Retina (tissue), 1 donor: Measurements from ENCODE around the gene TMEM72.
A peak's percentile ranks its signal among the peaks of the same experiment; 100 is the strongest.

ENCODE experiments used
- DNase-seq: peaks from one replicate; pipeline ENCODE4 v3.0.0-alpha.2; 2016

The TMEM72 gene

GRCh38 chr10:44890696-44891563 lies 20.2 kb upstream of the TMEM72 start:
- DNase-seq = no peak

- DNase-seq = no peak
Observed at GRCh38 chr10:44891721-44892120, 19.4 kb upstream of the TMEM72 start.

DNA sequence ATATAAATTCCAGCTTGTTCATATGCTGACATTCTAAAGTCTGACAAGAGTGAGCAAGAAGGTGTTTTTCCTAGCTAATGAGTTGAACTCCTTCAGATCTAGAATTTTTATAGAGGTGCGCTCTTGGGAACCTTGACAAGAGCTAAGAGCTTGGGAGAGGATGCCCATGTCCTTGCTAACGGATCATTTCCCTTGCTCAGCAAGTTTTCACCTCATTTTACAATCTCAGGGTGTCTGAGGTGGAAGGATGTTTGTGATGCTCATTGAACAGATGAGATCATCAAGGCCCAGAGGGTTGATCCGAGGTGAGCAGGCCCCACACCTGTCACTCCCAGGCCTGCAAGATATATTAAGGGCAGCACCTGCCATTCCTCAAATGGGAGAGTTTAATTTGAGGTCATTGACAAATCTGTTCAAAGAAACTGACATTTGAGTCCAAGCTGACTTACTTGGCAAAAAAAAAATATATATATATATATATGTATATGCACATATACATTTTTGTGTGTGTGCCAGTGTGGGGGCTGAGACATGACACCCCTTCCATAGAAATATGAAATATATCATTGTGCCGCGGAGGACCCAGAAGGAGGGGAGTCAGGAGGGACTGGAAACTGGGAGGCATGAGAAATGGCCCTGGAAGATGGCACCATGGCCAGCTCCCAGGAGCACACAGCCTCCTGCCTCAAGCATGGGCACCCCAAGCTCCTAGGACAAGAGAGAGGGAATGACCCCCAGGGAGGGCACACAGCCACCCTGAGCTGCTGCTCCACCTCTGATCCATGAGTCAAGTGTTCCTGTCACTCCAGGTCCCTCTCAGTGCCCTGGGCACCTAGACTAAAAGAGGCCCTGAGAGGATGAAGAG lies 17.3 kb upstream of the TMEM72 start:
- no peak for DNase-seq

DNA sequence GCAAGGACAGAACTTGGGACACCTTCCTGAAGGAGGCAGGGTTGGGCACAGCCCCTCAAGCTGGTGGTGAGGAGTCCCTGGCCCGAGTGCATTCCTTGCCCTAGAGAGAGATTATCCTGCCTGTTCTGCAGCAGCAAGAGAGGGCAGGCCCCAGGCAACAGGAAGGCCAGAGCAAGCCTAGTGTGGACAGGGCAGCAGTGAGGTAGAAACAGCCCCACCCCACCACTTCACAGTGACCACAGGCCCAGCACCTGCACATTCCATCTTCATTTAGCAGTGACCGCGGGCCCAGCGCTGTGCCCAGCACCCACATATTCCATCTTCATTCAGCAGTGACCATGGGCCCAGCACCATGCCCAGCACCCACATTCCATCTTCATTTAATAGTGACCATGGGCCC lies 16.4 kb upstream of the TMEM72 start:
- no peak for DNase-seq

DNA sequence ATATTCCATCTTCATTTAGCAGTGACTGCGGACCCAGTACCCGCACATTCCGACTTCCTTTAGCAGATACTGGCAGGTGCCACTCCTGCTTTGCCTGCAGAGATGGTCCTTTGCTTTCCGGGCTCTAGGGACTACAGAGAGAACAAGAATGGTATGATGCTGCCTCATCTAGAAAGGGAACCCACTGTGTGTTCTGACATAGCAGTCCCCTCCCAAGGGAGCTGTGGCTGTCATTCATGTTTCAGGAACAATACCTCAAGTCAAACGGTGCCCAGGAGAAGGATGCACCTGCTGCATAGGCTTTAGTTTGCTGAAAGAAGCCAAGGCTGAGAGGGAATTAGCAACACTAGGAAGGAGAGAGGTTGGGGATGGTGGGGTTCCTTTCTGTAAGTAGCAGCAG lies 15.9 kb upstream of the TMEM72 start:
- no peak for DNase-seq

GRCh38 chr10:44897049-44897448 lies 14.1 kb upstream of the TMEM72 start:
- DNase-seq = no peak

DNA sequence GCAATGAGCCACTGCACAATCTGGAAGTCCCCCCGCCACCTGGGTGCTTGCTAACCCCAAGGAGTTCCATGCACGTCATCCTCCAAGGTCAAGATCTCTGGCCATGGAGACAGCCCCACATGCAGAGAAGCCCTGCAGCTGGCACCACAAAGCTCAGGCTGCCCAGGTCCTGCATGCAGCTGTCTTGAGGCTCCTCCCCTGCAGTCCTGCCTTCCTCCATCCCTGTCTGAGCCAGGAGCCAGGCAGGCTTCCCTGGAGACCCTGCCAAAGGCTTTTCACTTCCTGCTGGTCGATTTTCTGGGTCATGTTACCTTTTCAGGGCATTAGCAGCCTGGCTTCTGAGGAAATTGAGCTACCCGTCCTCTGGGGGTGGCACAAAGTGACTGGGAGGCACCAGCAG lies 12.5 kb upstream of the TMEM72 start:
- peak; percentile 47 for DNase-seq

DNA sequence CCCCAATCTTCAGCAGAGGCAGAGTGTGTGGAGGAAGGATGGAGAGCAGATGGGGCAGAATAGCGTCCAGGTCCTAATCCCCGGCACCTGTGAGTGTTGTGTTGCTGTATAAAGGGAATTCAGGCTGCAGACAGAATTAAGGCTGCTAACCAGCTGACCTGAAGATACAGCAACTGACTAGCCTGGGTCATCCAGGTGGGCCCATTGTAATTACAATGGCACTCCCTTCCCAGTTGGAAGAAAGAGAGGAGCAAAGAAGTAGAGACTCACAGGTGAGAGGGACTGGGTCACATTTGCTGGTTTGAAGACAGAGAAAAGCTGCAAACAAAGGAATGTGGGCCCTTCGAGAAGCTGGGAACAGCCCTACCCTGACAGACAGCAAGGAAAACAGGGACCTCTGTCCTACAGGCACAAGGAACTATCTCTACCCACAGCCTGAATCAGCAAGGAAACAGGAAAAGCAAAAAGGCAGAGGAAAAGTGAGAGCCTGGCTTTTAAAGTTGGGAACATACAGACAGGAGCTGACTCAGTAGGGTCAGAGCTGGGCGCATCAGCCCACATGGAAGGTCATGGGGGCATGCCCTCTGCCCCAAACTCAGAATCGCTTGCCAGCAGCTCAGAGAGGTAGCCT lies 11.6 kb upstream of the TMEM72 start:
- no peak for DNase-seq

DNA sequence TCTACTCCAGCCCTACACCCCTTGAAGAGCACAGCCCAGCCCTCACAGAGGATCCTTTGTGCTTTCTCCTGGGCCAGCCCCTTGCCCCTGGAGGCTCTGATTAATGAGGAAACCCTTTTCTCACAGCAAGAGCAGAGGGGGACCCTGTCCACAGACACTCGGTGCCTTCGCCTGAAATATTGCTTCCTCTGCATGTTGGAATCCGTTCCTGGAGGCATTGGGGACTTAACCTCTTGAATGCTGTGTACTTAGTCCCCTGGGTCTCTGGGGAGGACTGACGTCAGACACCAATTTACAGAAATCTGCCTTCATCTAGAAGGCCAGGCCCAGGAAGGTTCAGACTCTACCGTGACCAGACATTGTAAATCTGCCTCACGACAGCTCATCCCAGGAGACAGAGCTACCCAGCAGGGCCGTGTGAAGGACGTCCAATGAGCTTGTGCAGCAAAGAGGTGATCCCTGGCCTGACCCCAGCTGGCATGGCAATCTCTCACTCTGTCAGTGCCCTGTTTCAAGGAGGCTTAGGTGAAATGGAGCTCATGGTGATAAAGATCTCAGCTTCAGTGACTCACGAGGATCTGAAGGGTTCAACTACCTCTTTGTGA lies 8.1 kb upstream of the TMEM72 start:
- peak; percentile 76 for DNase-seq

DNA sequence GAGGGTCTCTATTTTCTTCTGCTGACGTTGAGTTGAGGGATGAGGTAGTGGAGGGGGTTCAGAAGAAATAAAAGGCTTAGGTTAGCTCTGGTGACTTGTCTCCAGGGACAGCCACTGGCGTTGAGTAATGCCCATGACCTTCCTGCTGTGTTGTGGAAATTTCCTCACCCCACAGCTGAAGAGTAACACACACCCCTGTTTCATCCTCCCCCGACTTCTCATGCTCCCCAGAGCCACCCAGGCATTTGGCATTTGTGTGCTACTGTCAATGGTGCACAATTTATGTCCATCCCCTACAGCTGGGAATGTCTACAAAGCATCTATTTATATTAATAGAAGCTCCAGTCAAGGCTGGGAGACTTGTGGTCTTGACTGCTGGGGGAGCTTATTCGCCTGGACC lies 4.7 kb upstream of the TMEM72 start:
- DNase-seq = no peak

DNA sequence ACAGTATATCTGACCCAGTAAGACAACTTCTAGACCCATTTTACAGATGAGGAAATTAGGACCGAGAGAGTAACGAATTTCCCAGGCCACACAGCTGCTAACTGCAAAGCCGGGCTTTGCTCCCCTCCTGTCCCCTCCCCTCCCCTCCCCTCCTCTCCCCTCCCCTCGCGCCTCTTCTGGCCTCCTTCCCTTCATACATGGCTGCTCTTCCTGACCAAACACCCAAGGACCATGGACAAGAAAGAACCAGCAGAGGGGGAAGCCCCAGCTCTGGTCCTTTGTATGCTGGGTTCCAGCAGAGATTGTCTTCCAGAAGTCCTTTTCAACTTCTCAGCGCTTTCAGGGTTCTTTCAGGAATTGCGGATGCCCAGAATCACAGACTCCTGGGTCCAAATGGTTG lies 3.6 kb upstream of the TMEM72 start:
- no peak for DNase-seq

DNA sequence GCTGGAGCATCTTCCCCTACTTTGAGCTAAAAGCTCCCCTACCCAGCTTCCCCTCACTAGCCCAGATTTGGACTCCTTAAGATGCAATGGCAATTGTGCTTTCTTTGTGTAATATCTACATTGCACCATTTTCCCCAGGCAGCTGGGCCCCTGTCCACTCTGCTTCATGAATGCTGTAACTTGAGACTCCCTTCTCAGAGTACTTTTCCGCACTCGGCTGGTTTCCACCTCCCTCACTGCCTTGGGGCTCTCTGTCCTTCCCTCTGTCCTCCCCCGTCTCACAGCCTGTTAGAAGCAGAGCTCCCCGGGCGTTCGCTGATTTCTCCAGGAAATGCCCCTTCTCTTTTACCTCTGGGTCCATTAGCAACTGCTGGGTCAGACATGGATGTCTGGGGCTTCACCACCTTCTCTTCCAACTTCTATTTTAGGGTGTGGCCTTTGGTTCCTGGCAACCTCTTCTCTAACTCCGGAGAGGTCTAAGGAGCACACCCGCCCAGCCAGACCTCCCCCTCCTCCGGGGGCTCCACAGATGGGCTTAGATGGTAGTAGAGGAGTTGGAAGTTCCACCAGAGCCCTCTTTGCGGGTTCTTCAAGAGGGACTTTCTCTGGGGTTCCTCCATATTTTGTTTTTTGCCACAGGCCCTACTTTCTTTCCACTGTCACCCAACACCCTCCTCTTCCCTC lies 2.9 kb upstream of the TMEM72 start:
- no peak for DNase-seq

- no peak for DNase-seq
Observed at GRCh38 chr10:44908936-44909630, 2.1 kb upstream of the TMEM72 start.

DNA sequence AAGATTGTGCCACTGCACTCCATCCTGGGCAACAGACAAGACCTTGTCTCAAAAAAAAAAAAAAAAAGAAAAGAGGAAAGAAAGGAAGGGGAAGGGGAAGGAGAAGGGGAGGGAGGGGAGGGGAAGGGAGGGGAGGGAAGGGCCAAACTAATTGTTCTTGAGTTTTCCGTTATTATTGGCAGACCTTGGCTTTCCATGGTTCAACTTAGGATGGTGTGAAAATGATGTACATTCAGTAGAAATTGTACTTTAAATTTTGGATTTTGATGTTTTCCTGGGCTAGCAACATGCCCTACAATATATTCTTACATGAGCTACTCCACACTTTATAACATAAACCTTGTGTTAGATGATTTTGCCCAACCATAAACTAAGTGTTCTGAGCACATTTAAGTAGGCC lies 1.2 kb upstream of the TMEM72 start:
- no peak for DNase-seq

GRCh38 chr10:44910602-44911001 lies 535 bp upstream of the TMEM72 start:
- no peak for DNase-seq

DNA sequence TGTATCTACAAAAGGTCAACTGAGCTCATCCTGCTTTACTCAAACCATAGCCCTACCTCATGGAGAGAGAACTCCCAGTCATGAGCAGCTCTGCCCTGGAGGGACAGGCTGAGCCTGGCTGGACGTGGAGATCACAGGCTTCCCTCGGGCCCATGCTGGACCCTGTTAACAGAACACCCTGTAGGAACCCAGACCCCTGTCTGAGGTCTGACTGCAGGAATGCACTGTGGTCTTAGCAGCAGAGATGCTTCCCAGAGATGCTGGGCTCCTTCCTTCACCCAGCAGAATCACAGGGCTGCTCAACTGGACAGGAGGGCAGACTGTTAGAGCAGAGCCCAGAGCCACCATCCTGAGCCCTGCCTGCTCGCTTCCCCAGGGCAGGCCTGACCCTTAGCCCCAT lies 814 bp downstream of the TMEM72 start:
- no peak for DNase-seq

GRCh38 chr10:44913350-44914081 lies 2.4 kb downstream of the TMEM72 start:
- DNase-seq = peak; percentile 45

- no peak for DNase-seq
Observed at GRCh38 chr10:44914891-44915290, 3.8 kb downstream of the TMEM72 start.

DNA sequence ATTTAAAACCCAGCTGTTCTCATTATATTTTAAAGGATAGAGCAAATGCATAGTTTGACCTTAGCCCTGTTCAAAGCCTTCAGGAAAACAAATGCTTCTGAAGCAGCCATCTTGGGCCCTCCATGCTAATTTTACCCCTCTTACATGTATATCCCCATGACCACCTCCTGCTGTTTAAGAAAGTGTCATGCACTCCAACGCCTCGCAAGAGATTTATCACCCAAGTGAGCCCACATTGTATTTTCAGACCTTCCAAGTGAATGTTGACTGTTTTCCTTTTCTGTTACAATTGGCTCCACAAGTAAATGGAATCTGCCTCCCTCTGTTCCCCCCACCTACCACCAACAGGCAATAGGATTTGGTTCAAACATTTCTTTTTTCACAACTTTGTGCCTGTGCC lies 5.3 kb downstream of the TMEM72 start:
- DNase-seq = no peak

GRCh38 chr10:44917848-44918247 lies 6.7 kb downstream of the TMEM72 start:
- DNase-seq = no peak

GRCh38 chr10:44920252-44920651 lies 9.1 kb downstream of the TMEM72 start:
- no peak for DNase-seq
